ENCODE measurements around the gene NOTCH4. TPM values are rescaled to one million over a fixed set of nuclear protein-coding genes. Genes with fewer than 3 reads are reported as not detected.

NOTCH4 gene
- total RNA-seq, 1 experiment from 2014 or later = 0.43 TPM

GRCh38 chr6:32153564-32154513, 70.0 kb downstream of the NOTCH4 start, which contains the start of gene PPT2:
PPT2 (plus strand) TSS chr6:32154141; CDS start chr6:32154595, 454 bp downstream.
- peak; percentile 86 to 88 for DNase-seq
- peaks cover 6% of the 10 kb centered on the region for H3K36me3 ChIP-seq (ENCODE audit: control insufficient read depth, insufficient read depth, low read length)
- Mint-ChIP-seq H3K36me3 (ENCODE audit: insufficient read depth, unreplicated experiment) (peaks cover 47% of the 10 kb centered on the region), H3K4me3 (ENCODE audit: unreplicated experiment) (peak within 1 kb of the TSS; percentile 86), H3K9me3 (ENCODE audit: unreplicated experiment) (no peaks in the 10 kb centered on the region), H3K27ac (ENCODE audit: unreplicated experiment) (peak within 1 kb of the TSS; percentile 96), H3K4me1 (ENCODE audit: low read depth, unreplicated experiment) (peaks cover 18% of the 10 kb centered on the region), H3K27me3 (ENCODE audit: insufficient read depth, unreplicated experiment) (no peaks in the 10 kb centered on the region)
- intact Hi-C loops (cut with micrococcal nuclease; ENCODE audit: unreplicated experiment) = loop anchor here (1.0 kb wide), 6 partner anchors 14 to 93 kb away; partner anchors contain the start of genes FKBPL and RNF5
- H3K4me1 ChIP-seq = peaks cover 24% of the 10 kb centered on the region
- ChIA-PET CTCF (interaction anchor here (0.6 to 1.6 kb wide), 11 partner anchors 9 to 113 kb away, joined by 3 to 11 read pairs (median 4); partner anchors contain the start of genes ATF6B, EGFL8 and FKBPL), POLR2A (interaction anchor here (0.5 to 1.5 kb wide), 5 partner anchors 15 to 818 kb away, joined by 3 to 13 read pairs (median 5); partner anchors contain the start of gene FKBPL)
- no peaks in the 10 kb centered on the region for H3K27me3 ChIP-seq (replicated peaks; ENCODE audit: control insufficient read depth, insufficient read depth, low read length)
- H3K4me3 ChIP-seq (ENCODE audit: low read depth, low read length) = peak within 1 kb of the TSS; percentile 90
- TSS peak; percentile 41 for BruUV-seq (replicated peaks)
- peak; percentile 43 to 45 for TF ChIP-seq CTCF (IDR thresholded peaks at IDR 0.05; ENCODE audit: insufficient read depth in 1 of 2, low read depth in 1 of 2, low read length in 1 of 2, severe bottlenecking in 1 of 2, unreplicated experiment in 1 of 2)
- no peaks in the 10 kb centered on the region for H3K9me3 ChIP-seq

GRCh38 chr6:32152769-32153563, 70.9 kb downstream of the NOTCH4 start:
- intact Hi-C loops (cut with micrococcal nuclease; ENCODE audit: unreplicated experiment) = loop anchor here (1.0 kb wide), 1 partner anchor 23 kb away; the partner anchor contains the start of gene FKBPL

More at GRCh38 chr6:32152769-32153563, 70.9 kb downstream of the NOTCH4 start:
- no peak for TF ChIP-seq CTCF (IDR thresholded peaks at IDR 0.05; ENCODE audit: insufficient read depth in 1 of 2, low read depth in 1 of 2, low read length in 1 of 2, severe bottlenecking in 1 of 2, unreplicated experiment in 1 of 2)
- peaks cover 6% of the 10 kb centered on the region for H3K36me3 ChIP-seq (ENCODE audit: control insufficient read depth, insufficient read depth, low read length)
- ChIA-PET POLR2A (interaction anchor here (0.5 to 1.5 kb wide), 5 partner anchors 14 to 819 kb away, joined by 3 to 13 read pairs (median 5); partner anchors contain the start of gene FKBPL), CTCF (interaction anchor here (0.6 to 1.6 kb wide), 6 partner anchors 8 to 43 kb away, joined by 3 to 10 read pairs (median 4); partner anchors contain the start of gene FKBPL)
- peaks cover 38% of the 10 kb centered on the region for H3K36me3 Mint-ChIP-seq (ENCODE audit: insufficient read depth, unreplicated experiment)
- peak overlapping the region; percentile 90 for H3K4me3 ChIP-seq (ENCODE audit: low read depth, low read length)
- H3K27me3 Mint-ChIP-seq (ENCODE audit: insufficient read depth, unreplicated experiment) = no peaks in the 10 kb centered on the region
- TSS peak; percentile 75 for BruUV-seq (replicated peaks)
- H3K4me1 Mint-ChIP-seq (ENCODE audit: low read depth, unreplicated experiment) = peaks cover 17% of the 10 kb centered on the region
- peak overlapping the region; percentile 86 for H3K4me3 Mint-ChIP-seq (ENCODE audit: unreplicated experiment)
- no peaks in the 10 kb centered on the region for H3K9me3 ChIP-seq
- peaks cover 24% of the 10 kb centered on the region for H3K4me1 ChIP-seq
- no peaks in the 10 kb centered on the region for H3K9me3 Mint-ChIP-seq (ENCODE audit: unreplicated experiment)
- peak overlapping the region; percentile 96 for H3K27ac Mint-ChIP-seq (ENCODE audit: unreplicated experiment)
- no peaks in the 10 kb centered on the region for H3K27me3 ChIP-seq (replicated peaks; ENCODE audit: control insufficient read depth, insufficient read depth, low read length)
- DNase-seq = peak; percentile 67 to 70

All from Caco-2 (cell line).